CD4-positive, alpha-beta T cell (primary cell): ENCODE measurements around the gene GRIN3A. TPM values are rescaled to one million over a fixed set of nuclear protein-coding genes. Genes with fewer than 3 reads are reported as not detected.

Experiments used
- ATAC-seq: fragments of 200-7000 bp; cut with Tn5 transposase; one replicate; pipeline ENCODE4 v1.10.0; 2022; ENCODE audit warnings: mild to moderate bottlenecking; ENCODE audit not compliant: poor library complexity
- CTCF ChIA-PET: fragments of 350-600 bp; sonication (Branson Sonifier 250); formaldehyde crosslinking; loops from one replicate; lab custom pipeline; 2021; ENCODE audit warnings: antibody characterized with exemption, inconsistent platforms; lab: Charles Lee
- POLR2A ChIA-PET: fragments of 350-600 bp; sonication (Branson Sonifier 250); formaldehyde crosslinking; loops from one replicate; lab custom pipeline; 2021; ENCODE audit warnings: antibody characterized with exemption, inconsistent platforms; lab: Charles Lee
- DNase-seq, 14 experiments: peaks; one replicate each; pipeline ENCODE4 v3.0.0-alpha.2; 2013 to 2020; ENCODE audit warnings: mixed read lengths in 2 of 14
- H3K27ac ChIP-seq, 2 donors: one replicate each; pipeline versions ENCODE4 v1.5.1 to v1.7.0; 2013; ENCODE audit warnings: low read length in 2 of 2, low read depth in 1 of 2, mild to moderate bottlenecking in 1 of 2
- H3K27me3 ChIP-seq, 2 experiments: 1 replicate in 1 of 2; 2 replicates in 1 of 2; pipeline versions ENCODE4 v1.6.1 to v1.7.0; 2013; ENCODE audit warnings: low read length in 2 of 2, control low read depth in 1 of 2, mild to moderate bottlenecking in 1 of 2, moderate library complexity in 1 of 2; ENCODE audit not compliant: insufficient read depth in 2 of 2, control insufficient read depth in 1 of 2
- H3K36me3 ChIP-seq: one replicate; pipeline ENCODE4 v1.6.1; 2013; ENCODE audit warnings: low read length, control low read depth; ENCODE audit not compliant: insufficient read depth
- H3K4me1 ChIP-seq: one replicate; pipeline ENCODE4 v1.6.1; 2013; ENCODE audit warnings: low read length, control low read depth; ENCODE audit not compliant: insufficient read depth
- H3K4me3 ChIP-seq: one replicate; pipeline ENCODE4 v1.5.1; 2013; ENCODE audit warnings: mild to moderate bottlenecking, low read length, moderate library complexity
- H3K9me3 ChIP-seq, 2 experiments: 1 replicate in 1 of 2; 2 replicates in 1 of 2; pipeline versions ENCODE4 v1.6.1 to v1.7.0; 2013; ENCODE audit warnings: low read length in 2 of 2, mild to moderate bottlenecking in 2 of 2, control low read depth in 1 of 2, moderate library complexity in 1 of 2; ENCODE audit not compliant: control insufficient read depth in 1 of 2, insufficient read depth in 1 of 2
- H3K27ac Mint-ChIP-seq: one replicate; pipeline ENCODE4 v1.8.0; 2020; ENCODE audit warnings: mixed read lengths
- H3K27me3 Mint-ChIP-seq: one replicate; pipeline ENCODE4 v1.8.0; 2021; ENCODE audit warnings: mixed read lengths
- H3K36me3 Mint-ChIP-seq: one replicate; pipeline ENCODE4 v1.8.0; 2021; ENCODE audit warnings: low read depth, mixed read lengths
- H3K4me1 Mint-ChIP-seq: one replicate; pipeline ENCODE4 v1.8.0; 2021; ENCODE audit warnings: low read depth, mixed read lengths
- H3K4me3 Mint-ChIP-seq: one replicate; pipeline ENCODE4 v1.8.0; 2020; ENCODE audit warnings: mild to moderate bottlenecking, mixed read lengths
- H3K9me3 Mint-ChIP-seq: one replicate; pipeline ENCODE4 v1.8.0; 2020; ENCODE audit warnings: mixed read lengths
- CTCF ChIP-seq: fragments of 200-600 bp; IDR thresholded peaks from one replicate; pipeline ENCODE4 v1.8.0; 2022; ENCODE audit warnings: antibody characterized with exemption, mild to moderate bottlenecking
- intact Hi-C, 2 experiments: fragments of 100-400 bp; cut with DNase I in 1 of 2; cut with micrococcal nuclease in 1 of 2; formaldehyde crosslinking; loops; one replicate each; pipeline versions ENCODE4 v1.15.1 to v1.9.0; 2023 to 2025; cut with DNase I, micrococcal nuclease
- total RNA-seq, 174 experiments: library from RNA in 2 of 174; stranded (reverse) in 2 of 174; gene quantifications; one replicate each; pipeline ENCODE4 v1.2.3 and lab custom pipeline; 2021 to 2026

The GRIN3A gene
- total RNA-seq, 2 experiments from 2014 or later: 0.03 TPM; not detected in 1

DNA sequence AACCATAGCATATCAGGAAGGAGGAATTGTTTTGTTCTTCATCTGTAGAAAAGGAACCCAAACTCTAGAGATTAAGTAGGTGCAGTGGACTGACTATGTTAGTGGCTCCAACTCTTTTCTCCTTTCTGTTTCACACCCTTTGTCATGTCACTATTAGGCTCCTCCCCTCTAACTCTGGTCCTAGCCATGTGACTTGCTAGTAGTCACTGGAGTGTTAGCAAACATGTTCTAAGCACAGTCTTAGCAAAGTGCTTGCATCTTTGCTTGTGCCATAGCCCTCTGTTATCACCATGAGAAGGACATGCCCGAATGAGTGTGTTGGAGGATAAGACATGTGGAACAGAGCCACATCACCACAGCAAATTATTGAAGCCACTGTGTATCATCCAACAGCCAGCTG, 88.3 kb downstream of the GRIN3A start:
- no peak for TF ChIP-seq CTCF
- Histone ChIP-seq H3K4me3 (no peak overlapping the region), H3K36me3 (no peaks in the 10 kb centered on the region), H3K4me1 (no peaks in the 10 kb centered on the region), H3K9me3 (no peaks in the 10 kb centered on the region), H3K27me3 (peaks cover 0 to 9% of the 10 kb centered on the region in 2 experiments), H3K27ac (no peak overlapping the region)
- Mint-ChIP-seq H3K4me3 (no peak overlapping the region), H3K36me3 (no peaks in the 10 kb centered on the region), H3K9me3 (no peaks in the 10 kb centered on the region), H3K27ac (no peak overlapping the region), H3K27me3 (peaks cover 18% of the 10 kb centered on the region), H3K4me1 (no peaks in the 10 kb centered on the region)
- ChIA-PET POLR2A (no interaction called here), CTCF (no interaction called here)
- no peak for ATAC-seq
- no peak for DNase-seq
- intact Hi-C loops: no loop called here

- Mint-ChIP-seq H3K4me1 (no peaks in the 10 kb centered on the region), H3K36me3 (no peaks in the 10 kb centered on the region), H3K9me3 (no peaks in the 10 kb centered on the region), H3K27ac (no peak overlapping the region), H3K4me3 (no peak overlapping the region), H3K27me3 (peaks cover 13% of the 10 kb centered on the region)
- Histone ChIP-seq H3K27ac (no peak overlapping the region), H3K9me3 (no peaks in the 10 kb centered on the region), H3K36me3 (no peaks in the 10 kb centered on the region), H3K27me3 (peaks cover 0 to 4% of the 10 kb centered on the region in 2 experiments), H3K4me3 (no peak overlapping the region), H3K4me1 (no peaks in the 10 kb centered on the region)
- DNase-seq (no peak), ATAC-seq (no peak)
- intact Hi-C loops: no loop called here
- POLR2A ChIA-PET: no interaction called here
- CTCF ChIA-PET: no interaction called here
- TF ChIP-seq CTCF: no peak
Measured at GRCh38 chr9:101648493-101648892, 90.0 kb downstream of the GRIN3A start.

DNA sequence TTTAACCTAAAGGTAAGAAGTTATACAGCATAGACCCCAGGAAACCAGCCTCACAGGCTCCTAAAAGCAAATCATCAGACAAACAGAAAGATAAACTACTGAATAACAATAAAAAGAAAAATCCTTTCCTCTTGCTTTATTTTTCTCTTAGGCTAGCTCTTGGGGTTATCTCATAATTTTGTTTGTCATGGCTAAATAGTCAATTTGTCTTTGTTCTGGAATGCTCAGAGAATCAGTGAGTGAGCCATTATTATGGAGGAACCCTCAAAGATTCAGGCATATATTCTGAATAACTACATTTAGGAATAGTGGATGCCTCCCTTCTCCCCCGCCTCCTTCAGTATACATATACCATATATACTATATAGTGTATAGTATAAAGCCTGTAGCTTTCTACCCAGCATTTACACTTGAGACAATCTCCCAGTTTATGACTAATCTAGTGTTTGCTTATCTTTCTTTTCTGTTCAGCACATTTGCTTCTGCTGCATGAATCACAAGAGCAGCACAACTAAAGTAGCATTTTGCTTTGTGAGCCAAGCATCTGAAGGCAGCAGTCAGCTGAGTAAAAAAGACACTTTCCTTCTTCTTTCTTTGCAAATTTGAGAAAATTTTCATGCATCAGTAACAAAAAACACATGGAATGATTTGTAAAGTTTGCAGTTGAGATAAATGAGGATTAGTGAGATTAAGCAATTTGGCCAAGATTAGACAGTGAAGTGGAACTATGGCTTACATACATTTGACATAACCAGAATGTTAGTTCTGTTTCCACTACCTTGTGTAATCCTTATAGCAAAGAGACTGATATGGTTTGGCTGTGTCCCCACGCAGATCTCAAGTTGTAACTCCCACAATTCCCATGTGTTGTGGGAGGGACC, 98.4 kb downstream of the GRIN3A start:
- CTCF ChIA-PET: no interaction called here
- H3K9me3 Mint-ChIP-seq: no peaks in the 10 kb centered on the region

More for the DNA sequence above, 98.4 kb downstream of the GRIN3A start:
- DNase-seq (no peak), ATAC-seq (no peak)
- Histone ChIP-seq H3K27me3 (no peaks in the 10 kb centered on the region), H3K4me1 (no peaks in the 10 kb centered on the region), H3K27ac (no peak overlapping the region), H3K36me3 (no peaks in the 10 kb centered on the region), H3K4me3 (no peak overlapping the region), H3K9me3 (no peaks in the 10 kb centered on the region)
- no peaks in the 10 kb centered on the region for H3K36me3 Mint-ChIP-seq
- no peaks in the 10 kb centered on the region for H3K4me1 Mint-ChIP-seq
- no peak overlapping the region for H3K4me3 Mint-ChIP-seq
- POLR2A ChIA-PET: no interaction called here
- TF ChIP-seq CTCF: no peak
- no peak overlapping the region for H3K27ac Mint-ChIP-seq
- intact Hi-C loops: no loop called here
- H3K27me3 Mint-ChIP-seq: peaks cover 4% of the 10 kb centered on the region
